ENCODE results near the gene SLC16A1.
"Not testable (repeated sequence)": the region's sequence is repeated elsewhere in the genome, so short reads cannot be mapped to it uniquely, and the experiment has no call there.

The SLC16A1 gene

GRCh38 chr1:112923234-112923958 lies 32.6 kb downstream of the SLC16A1 start:
- no peak for DNase-seq

GRCh38 chr1:112911506-112912220 lies 44.3 kb downstream of the SLC16A1 start:
- no peak for DNase-seq

GRCh38 chr1:112909847-112910246 lies 46.1 kb downstream of the SLC16A1 start:
- no peak for DNase-seq

DNA sequence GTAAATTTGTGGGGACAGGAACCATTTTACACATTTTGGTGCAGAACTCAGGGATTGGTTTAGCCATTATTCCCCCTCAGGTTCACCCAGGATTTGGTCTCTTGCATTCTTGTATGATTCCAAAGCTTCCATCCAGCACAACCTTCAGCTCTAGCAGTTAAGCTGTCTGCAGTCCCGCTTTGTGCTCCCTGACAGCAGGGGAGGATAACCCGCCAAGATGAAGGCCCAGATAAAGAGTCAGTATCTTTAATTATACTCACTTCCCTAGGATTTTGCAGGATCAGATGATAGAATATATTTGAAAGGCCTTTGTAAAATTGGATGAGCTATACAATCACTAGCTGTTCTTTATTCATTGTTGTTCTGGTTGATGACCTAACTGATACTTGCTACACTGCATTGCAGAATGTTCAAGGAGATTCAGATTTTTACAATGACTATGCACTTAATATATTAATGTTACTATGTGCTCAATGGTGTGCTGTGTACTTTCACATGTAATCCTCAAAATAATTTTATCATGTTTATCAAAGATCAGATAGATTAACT lies 49.8 kb downstream of the SLC16A1 start:
- DNase-seq = no peak

DNA sequence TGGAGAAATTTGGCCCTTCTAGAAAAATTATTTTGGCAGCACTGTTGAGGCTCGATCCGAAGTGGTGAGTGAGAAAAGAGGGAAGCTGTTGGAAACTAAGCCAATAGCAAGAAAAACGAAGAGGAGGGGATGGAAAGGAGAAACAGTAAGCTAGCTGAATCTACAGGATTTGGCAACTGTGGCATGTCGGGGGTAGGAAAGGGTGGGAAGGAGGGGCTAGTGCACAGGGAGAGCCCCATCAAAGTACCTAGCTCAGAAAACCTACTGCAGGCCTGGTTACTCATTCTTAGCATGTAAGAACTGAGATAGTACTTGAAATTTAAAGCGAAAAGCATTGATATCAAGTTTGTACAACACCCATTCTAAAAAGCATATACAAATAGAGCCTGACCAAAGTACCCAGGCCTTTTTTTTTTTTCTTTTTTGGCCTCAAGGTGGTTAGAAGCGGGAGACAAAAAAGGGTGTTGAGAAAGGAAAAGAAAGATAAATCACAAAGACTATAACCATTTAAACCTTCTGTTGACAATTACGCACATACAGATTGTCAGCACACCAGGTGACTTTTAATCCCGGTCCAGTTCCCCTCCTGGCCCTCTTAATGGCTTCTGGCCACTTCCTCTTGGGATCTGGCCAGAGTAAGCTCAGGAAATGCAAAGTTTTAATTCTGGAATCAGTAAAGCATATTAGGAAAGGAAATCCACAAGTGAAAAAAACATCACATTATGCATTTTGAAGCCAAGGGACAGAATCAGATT lies 50.4 kb downstream of the SLC16A1 start:
- peak; percentile 9 for DNase-seq

DNA sequence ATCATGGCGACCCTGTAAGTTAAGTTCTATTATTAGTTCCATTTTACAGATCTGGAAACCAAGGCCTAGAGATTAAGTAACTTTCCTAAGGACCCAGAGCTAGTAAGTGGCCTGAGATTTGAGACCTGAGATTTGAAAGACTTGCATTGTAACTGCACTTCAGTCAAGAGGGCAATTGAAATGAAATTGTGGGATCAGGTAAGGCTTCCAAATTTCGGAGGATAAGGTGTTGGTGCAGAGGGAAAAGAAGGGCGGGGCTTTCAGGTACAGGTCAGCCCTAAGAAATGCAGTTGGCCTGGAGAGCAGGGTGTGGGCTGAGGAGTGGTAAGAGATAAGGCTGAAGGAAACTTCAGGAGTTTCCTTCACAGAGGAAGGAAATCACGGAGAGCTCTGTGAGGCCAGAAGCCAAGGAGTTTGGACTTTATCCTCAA lies 51.1 kb downstream of the SLC16A1 start:
- DNase-seq = no peak

GRCh38 chr1:112904071-112904830 lies 51.7 kb downstream of the SLC16A1 start:
- peak; percentile 62 for DNase-seq

DNA sequence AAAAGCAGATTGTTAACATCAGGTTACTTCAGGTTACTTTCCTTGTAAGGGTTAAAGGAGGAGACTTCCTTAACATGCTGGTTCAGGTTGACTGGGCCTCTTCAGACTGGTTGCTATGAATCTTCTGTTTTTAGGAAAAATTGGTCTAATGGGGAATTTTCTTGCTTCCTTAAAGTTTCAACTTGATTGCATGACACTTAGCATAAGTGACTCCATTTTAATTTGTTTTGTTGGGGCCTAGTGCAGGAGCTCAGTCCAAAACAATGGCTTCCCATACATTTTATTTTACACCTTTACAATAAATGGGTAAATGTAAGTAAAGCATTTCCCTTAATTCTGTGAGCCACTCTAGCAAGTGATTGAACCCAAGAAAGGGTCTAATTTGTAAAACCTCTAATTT lies 53.8 kb downstream of the SLC16A1 start:
- DNase-seq = no peak

DNA sequence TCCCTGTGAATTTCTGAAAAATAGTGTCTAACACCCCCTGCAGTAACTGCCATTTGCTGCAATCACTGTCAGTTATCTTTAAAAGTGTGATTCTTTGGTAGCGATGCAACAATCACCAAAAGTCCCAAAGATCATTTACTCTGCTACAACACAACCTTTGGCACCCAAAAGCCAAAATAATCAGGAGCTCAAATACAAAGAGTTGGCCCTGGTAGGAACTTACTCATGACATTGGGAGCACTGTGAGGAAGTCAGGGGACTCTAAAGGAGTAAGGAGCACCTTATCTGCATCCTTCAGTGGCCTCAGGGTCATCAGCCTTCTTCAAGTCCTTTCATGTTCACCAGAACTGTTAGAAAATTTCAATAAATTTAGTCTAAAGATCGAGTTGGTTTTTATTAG lies 54.6 kb downstream of the SLC16A1 start:
- no peak for DNase-seq

DNA sequence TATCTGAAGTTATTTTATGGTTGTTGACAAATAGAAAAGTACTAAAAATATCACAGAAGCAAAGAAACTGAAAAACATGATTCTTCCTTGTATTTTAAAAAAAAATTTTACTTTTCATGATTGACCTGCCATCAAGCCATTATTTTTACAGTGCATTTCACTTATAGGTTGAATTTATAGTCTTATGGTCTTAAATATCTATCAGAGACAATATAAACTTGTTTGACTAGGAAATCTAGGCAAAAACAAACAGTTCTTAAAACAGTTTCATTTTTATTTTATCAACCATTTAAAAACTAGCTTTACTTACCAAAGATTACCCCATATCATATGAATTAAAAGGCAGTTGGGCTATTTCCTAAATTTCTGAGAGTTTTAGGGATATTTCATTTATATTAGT lies 59.2 kb downstream of the SLC16A1 start:
- DNase-seq = no peak

DNA sequence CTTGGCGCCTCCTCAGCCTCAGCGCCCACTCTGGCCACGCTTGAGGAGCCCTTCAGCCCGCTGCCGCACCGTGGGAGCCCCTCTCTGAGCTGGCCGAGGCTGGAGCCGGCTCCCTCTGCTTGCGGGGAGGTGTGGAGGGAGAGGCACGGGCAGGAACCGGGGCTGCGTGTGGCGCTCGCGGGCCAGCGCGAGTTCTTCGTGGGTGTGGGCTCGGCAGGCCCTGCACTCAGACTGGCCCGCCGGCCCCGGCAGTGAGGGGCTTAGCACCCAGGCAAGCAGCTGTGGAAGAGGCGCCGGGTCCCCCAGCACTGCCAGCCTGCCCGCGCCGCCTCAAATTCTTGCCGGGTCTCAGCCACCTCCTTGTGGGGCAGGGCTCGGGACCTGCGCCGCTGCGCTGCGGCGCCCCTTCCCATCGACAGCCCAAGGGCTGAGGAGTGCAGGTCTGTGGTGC lies 61.4 kb downstream of the SLC16A1 start:
- no peak for DNase-seq

GRCh38 chr1:112894010-112894292 lies 62.0 kb downstream of the SLC16A1 start:
- no peak for DNase-seq

DNA sequence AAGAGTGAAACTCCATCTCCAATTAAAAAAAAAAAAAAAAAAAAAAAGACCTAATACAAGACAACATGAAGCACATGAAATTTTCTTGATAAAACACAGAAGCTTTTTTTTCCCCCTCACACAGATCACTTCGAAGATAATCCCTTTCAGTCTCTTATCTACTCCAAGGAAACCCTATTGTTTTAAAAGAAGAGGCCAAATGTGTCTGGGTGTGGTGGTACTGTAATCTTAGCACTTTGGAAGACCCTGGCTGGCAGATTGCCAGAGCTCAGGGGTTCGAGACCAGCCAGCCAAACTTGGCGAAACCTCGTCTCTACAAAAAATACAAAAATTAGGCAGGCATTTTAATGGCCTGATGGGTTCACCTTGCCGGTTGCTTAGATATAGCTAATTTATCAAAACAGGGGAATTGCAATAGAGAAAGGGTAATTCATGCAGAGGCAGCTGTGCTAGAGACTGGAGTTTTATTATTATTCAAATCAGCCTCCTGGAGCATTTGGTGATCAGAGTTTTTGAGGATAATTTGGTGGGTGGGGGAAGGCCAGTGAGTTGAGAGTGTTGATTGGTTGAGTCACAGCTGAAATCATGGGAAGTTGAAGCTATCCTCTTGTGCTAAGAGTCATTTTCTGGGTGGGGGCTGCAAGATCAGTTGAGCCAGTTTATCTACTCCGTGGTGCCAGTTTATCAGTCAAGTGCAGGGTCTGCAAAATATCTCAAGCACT lies 62.5 kb downstream of the SLC16A1 start:
- no peak for DNase-seq

DNA sequence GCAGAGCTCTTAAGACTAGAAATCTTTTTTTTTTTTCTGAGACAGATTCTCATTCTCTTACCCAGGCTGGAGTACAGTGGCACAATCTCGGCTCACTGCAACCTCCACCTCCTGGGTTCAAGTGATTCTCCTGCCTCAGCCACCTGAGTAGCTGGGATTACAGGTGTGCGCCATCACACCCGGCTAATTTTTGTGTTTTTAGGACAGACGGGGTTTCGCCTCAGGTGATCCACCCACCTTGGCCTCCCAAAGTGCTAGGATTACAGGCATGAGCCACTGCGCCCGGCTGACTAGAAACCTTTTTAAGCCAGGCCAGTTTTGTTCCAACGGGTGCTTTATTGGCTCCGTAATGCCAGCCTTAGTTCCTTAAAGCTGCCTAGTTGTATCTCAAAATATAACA lies 66.1 kb downstream of the SLC16A1 start:
- DNase-seq = not testable (repeated sequence)

DNA sequence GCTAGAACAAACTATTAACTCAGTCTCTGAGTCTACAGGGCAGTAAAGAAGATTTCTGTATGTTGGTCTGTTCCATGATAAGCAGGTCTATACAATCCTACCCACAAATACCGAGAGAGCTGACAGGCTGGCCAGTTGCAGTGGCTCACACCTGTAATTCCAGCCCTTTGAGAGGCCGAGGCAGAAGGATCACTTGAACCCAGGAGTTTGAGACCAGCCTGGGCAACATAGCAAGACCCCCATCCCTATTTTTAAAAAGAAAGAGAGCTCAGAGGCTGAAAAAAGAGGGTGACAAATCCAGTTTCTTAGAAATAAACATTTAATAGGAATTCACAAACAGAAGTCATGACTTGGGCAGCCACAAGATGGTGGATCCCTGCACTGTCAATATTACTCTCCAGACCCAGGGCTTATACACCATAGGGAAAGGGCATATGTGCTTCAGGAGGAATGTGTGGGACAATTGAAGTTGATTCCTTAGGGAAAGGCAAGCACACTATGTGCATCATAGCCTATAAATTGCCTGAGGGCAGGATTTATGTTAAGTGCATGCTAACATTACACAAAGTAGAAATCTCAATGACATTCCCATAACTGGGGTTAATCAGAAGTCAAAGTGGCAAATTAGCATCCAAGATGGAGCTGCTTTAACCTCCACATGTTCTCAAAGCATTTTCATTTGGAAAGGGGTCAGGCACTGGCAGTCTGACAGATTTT lies 66.8 kb downstream of the SLC16A1 start:
- DNase-seq = no peak

DNA sequence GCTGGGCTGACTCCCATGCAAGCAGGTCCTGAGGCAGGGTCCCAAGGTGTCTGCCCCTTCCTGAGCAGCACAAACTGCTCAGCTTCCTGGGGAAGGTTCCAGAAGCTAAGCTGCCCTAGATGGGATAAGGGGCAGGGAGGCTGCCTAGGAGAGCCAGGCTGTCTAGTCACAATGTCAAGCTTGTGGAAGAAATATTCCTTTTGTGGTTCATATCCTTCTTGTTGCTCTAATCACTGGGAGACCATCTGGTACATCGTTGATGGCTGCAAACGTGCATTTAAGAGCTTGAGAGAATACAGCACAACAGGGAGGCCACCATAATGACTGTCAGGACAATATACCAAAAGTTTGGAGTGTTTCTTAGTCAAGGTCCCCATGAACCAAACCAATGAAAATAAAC lies 67.4 kb downstream of the SLC16A1 start:
- DNase-seq = no peak

DNA sequence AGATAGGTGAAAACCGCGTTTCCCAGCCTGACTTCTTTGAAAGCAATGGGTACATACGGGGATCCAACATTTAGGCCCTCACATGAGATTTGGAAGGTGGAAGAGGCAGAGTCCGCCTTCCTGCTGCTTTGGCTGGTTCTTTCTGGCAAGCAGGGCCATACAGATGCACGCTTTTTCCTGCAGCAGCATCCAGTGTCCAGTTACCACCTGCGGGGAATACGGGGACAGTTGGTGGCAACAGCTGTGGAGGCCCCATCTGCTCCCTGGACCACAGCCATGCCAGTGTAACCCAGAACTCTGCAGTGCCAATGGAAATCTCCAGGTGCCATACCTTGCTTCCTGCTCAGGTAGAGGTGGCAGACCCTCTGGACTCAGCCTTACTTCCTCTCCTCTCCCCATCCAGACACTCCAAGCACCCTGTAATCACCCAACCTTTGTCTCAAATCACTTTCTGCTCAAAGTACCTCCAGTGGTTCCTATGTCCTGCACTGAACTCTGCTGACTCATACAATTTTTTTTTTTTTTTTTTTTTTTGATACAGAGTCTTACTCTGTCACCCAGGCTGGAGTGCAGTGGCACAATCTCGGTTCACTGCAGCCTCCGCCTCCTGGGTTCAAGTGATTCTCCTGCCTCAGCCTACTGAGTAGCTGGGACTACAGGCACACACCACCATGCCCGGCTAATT lies 68.3 kb downstream of the SLC16A1 start:
- peak; percentile 7 for DNase-seq

DNA sequence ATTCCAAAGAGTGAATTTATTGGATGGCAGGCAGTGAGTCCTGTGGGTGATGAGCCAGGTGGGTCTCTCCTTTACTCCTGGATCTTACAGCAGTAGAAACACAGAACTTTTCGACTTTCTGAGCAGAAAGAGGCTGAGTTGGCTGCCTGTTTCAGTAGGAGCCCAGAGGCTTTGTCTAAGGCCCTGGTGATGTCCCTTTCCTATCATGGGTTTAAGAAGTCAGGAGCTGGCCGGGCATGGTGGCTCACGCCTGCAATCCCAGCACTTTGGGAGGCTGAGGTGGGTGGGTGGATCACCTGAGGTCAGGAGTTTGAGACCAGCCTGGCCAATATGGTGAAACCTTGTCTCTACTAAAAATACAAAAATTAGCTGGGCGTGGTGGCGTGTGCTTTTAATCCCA lies 71.0 kb downstream of the SLC16A1 start:
- DNase-seq = not testable (repeated sequence)

GRCh38 chr1:112882271-112882744 lies 73.7 kb downstream of the SLC16A1 start:
- DNase-seq = peak; percentile 74

DNA sequence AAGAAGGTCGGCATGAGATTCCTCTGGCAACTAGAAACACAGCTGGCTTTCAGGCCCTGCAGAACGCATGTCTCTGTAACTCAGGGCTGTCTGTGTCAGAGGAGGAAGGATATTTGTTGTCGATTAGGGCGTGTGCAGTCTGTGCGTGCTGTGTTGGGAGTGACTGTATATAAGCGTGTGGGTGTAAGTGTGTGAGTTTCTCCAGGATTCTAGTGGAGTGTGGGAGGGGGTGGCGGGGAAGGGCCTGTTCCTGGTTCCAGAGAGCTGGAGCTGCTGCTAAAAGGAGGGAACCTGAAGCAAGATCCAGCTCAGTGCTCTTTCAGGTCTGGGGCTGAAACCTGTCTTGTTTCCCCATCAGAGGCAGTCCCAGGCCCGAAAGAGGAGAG lies 74.3 kb downstream of the SLC16A1 start:
- no peak for DNase-seq

GRCh38 chr1:112879834-112880233 lies 76.2 kb downstream of the SLC16A1 start:
- DNase-seq = no peak
